Astrocyte (in vitro differentiated cells and primary cell): ENCODE data around the gene CSNK2B. TPM values are rescaled to one million over a fixed set of nuclear protein-coding genes. Genes with fewer than 3 reads are reported as not detected.

ENCODE experiments used
- DNase-seq: peaks from one replicate; pipeline ENCODE4 v3.0.0-alpha.2; 2010; ENCODE audit warnings: low read depth
- FAIRE-seq: peaks from 2 replicates; lab custom pipeline; 2011; peaks lifted over from hg19 to GRCh38; lab: Jason Lieb, UNC
- H2AFZ ChIP-seq: 2 replicates; pipeline ENCODE4 v1.6.0; 2012; ENCODE audit warnings: low read depth, low read length, inconsistent platforms
- H3K27ac ChIP-seq: 2 replicates; pipeline ENCODE4 v1.5.1; 2011; ENCODE audit warnings: low read depth, low read length, inconsistent platforms
- H3K27me3 ChIP-seq: 2 replicates; pipeline ENCODE4 v1.6.0; 2011; ENCODE audit warnings: low read length, inconsistent platforms; ENCODE audit not compliant: insufficient read depth
- H3K36me3 ChIP-seq: 2 replicates; pipeline ENCODE4 v1.5.1; 2011; ENCODE audit warnings: low read length, inconsistent platforms; ENCODE audit not compliant: insufficient read depth
- H3K4me1 ChIP-seq: 2 replicates; pipeline ENCODE4 v1.5.1; 2011; ENCODE audit warnings: low read length, inconsistent platforms; ENCODE audit not compliant: insufficient read depth
- H3K4me2 ChIP-seq: 2 replicates; pipeline ENCODE4 v1.6.0; 2012; ENCODE audit warnings: low read length, inconsistent platforms
- H3K4me3 ChIP-seq: 2 replicates; pipeline ENCODE4 v1.5.1; 2011; ENCODE audit warnings: low read depth, mild to moderate bottlenecking, low read length, inconsistent platforms; ENCODE audit not compliant: insufficient read depth
- H3K79me2 ChIP-seq: 2 replicates; pipeline ENCODE4 v1.6.0; 2012; ENCODE audit warnings: mild to moderate bottlenecking, low read length, inconsistent platforms; ENCODE audit not compliant: insufficient read depth
- H3K9ac ChIP-seq: 2 replicates; pipeline ENCODE4 v1.6.0; 2012; ENCODE audit warnings: mild to moderate bottlenecking, low read length, inconsistent platforms
- H3K9me3 ChIP-seq: 2 replicates; pipeline ENCODE4 v1.5.1; 2012; ENCODE audit warnings: low read depth, mild to moderate bottlenecking, low read length, inconsistent platforms; ENCODE audit not compliant: insufficient read depth
- H4K20me1 ChIP-seq: 2 replicates; pipeline ENCODE4 v1.6.0; 2012; ENCODE audit warnings: low read length, inconsistent platforms; ENCODE audit not compliant: insufficient read depth
- H3K27ac Mint-ChIP-seq: one replicate; pipeline ENCODE4 v1.8.0; 2021; ENCODE audit warnings: mild to moderate bottlenecking, mixed read lengths; ENCODE audit not compliant: unreplicated experiment
- H3K27me3 Mint-ChIP-seq: one replicate; pipeline ENCODE4 v1.8.0; 2021; ENCODE audit warnings: low read depth, mixed read lengths; ENCODE audit not compliant: unreplicated experiment
- H3K36me3 Mint-ChIP-seq: one replicate; pipeline ENCODE4 v1.8.0; 2021; ENCODE audit warnings: low read depth, mixed read lengths; ENCODE audit not compliant: unreplicated experiment
- H3K4me1 Mint-ChIP-seq: one replicate; pipeline ENCODE4 v1.8.0; 2021; ENCODE audit warnings: low read depth, mixed read lengths; ENCODE audit not compliant: unreplicated experiment
- H3K4me3 Mint-ChIP-seq: one replicate; pipeline ENCODE4 v1.8.0; 2021; ENCODE audit warnings: mild to moderate bottlenecking, moderate library complexity, mixed read lengths; ENCODE audit not compliant: unreplicated experiment
- H3K9me3 Mint-ChIP-seq: one replicate; pipeline ENCODE4 v1.8.0; 2021; ENCODE audit warnings: mild to moderate bottlenecking, mixed read lengths; ENCODE audit not compliant: unreplicated experiment
- CTCF ChIP-seq: IDR thresholded peaks from 2 replicates; pipeline ENCODE4 v1.5.1; 2011; ENCODE audit warnings: low read depth, mild to moderate bottlenecking, inconsistent platforms, low read length, moderate library complexity; ENCODE audit not compliant: insufficient read depth
- EZH2 ChIP-seq: IDR thresholded peaks from 2 replicates; pipeline ENCODE4 v1.6.1; 2012; ENCODE audit warnings: mild to moderate bottlenecking, low read length, inconsistent platforms; ENCODE audit not compliant: insufficient read depth
- total RNA-seq: library from RNA; stranded (reverse); gene quantifications from 2 replicates; pipeline ENCODE4 v1.2.1, GENCODE V29; 2021

Gene CSNK2B
- total RNA-seq, 1 donor from 2014 or later: 208 TPM

DNA sequence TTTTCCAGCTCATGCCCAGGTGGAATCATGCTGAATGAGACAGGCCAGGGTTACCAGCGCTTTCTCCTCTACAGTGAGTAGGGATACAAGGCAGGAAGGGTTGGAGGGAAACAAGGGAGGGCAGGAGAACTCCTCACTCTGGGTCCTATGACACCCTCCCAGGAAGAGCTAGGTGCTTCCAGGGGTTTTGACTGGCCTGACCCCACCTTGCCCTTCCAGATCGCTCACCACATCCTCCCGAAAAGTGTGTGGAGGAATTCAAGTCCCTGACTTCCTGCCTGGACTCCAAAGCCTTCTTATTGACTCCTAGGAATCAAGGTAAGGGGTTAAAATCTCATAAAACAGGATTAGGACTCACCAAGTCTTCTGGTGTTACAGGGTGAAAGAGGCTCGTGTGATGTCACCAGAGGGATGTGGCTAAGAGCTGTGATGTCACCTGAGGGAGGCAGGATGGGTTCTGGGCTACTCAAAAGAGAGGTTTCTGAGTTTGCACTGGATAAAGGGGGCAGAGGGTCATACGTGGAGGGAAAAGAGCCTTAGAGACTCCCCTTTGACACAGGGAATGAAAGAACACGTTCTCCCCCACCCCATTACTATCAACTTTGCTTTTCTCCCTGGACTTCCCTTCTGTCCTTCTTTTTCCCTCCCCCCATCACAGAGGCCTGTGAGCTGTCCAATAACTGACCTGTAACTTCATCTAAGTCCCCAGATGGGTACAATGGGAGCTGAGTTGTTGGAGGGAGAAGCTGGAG is 8.3 kb upstream of the CSNK2B start:
- H3K4me3 ChIP-seq: no peak overlapping the region
- peaks cover 5% of the 10 kb centered on the region for H3K36me3 ChIP-seq
- H3K79me2 ChIP-seq: peaks cover 73% of the 10 kb centered on the region
- H2AFZ ChIP-seq: no peak overlapping the region
- no peaks in the 10 kb centered on the region for H3K9me3 Mint-ChIP-seq
- H4K20me1 ChIP-seq: peaks cover 32% of the 10 kb centered on the region
- H3K27me3 Mint-ChIP-seq: no peaks in the 10 kb centered on the region
- H3K27ac Mint-ChIP-seq: no peak overlapping the region
- peak overlapping the region; percentile 99 for H3K4me2 ChIP-seq
- H3K36me3 Mint-ChIP-seq: peaks cover 23% of the 10 kb centered on the region
- H3K4me1 ChIP-seq: peaks cover 35% of the 10 kb centered on the region
- H3K4me3 Mint-ChIP-seq: peak overlapping the region; percentile 79
- peaks cover 14% of the 10 kb centered on the region for H3K4me1 Mint-ChIP-seq
- no peak overlapping the region for H3K9ac ChIP-seq
- no peak overlapping the region for H3K27ac ChIP-seq
- TF ChIP-seq EZH2 (no peak), CTCF (no peak)
- FAIRE-seq (no peak), DNase-seq (no peak)
- no peaks in the 10 kb centered on the region for H3K9me3 ChIP-seq
- H3K27me3 ChIP-seq: no peaks in the 10 kb centered on the region

GRCh38 chr6:31658158-31658688 is 7.7 kb upstream of the CSNK2B start:
- no peak overlapping the region for H3K4me3 ChIP-seq
- FAIRE-seq: no peak

More at GRCh38 chr6:31658158-31658688, 7.7 kb upstream of the CSNK2B start:
- H3K27ac ChIP-seq: no peak overlapping the region
- no peaks in the 10 kb centered on the region for H3K27me3 Mint-ChIP-seq
- no peaks in the 10 kb centered on the region for H3K9me3 Mint-ChIP-seq
- H3K4me1 ChIP-seq: peaks cover 36% of the 10 kb centered on the region
- peak overlapping the region; percentile 99 for H3K4me2 ChIP-seq
- H3K9ac ChIP-seq: no peak overlapping the region
- H3K27ac Mint-ChIP-seq: no peak overlapping the region
- H4K20me1 ChIP-seq: peaks cover 32% of the 10 kb centered on the region
- H3K27me3 ChIP-seq: no peaks in the 10 kb centered on the region
- peaks cover 5% of the 10 kb centered on the region for H3K36me3 ChIP-seq
- DNase-seq: no peak
- H3K9me3 ChIP-seq: no peaks in the 10 kb centered on the region
- H3K79me2 ChIP-seq: peaks cover 78% of the 10 kb centered on the region
- H2AFZ ChIP-seq: no peak overlapping the region
- TF ChIP-seq CTCF: no peak
- no peak for TF ChIP-seq EZH2
- H3K36me3 Mint-ChIP-seq: peaks cover 23% of the 10 kb centered on the region
- H3K4me3 Mint-ChIP-seq: peak overlapping the region; percentile 79
- peaks cover 15% of the 10 kb centered on the region for H3K4me1 Mint-ChIP-seq
